GM21825 (cell line): ENCODE results near the gene TUBGCP6.

ENCODE experiments used
- ATAC-seq: cut with Tn5 transposase; IDR thresholded peaks from one replicate; pipeline ENCODE4 v1.9.1; 2021; ENCODE audit warnings: mild to moderate bottlenecking, moderate library complexity; ENCODE audit not compliant: unreplicated experiment

Gene TUBGCP6

DNA sequence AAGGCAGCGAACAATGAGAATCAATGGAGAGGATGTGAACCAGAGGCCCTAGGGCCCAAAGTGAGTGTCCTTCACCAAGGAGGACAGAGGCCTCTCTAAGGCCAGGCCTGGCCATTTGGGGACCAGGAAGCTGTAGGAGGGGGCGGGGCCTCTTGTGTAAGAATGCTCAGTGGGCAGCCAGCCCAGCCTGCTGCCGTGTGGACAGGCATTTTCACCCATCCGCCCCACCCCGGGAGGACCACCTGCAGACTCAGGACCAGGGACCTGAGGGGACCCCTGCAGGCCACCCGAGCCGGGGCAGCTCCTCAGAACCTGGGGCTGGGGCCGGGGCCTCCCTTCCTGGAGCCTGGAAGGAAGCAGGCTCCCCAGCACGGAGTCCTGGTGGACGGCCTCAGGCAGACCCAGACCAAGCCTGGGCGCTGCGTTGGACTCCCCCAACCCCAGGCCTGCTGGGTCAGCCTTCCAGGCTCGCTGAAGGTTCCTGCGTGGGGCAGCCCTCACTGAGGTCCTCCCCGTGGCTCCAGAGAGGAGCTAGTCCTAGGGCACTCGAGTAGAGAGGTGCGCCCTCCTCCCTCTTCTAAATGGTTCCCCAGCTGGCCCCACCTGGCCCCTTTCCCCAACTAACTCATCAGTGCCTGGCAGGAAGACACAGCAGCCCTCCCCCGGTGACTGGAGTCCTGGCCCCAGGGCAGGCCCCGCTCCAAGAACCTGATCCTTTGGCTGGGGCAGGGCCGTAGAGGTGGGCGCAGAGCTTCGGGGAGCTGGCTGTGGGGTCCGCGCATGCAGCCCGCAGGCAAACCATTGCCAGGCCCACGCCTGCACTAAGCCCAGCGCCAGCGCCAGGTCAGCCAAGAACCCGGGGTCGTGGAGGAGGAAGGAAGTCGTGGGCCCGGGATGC, 60.6 kb downstream of the TUBGCP6 start:
- no peak for ATAC-seq

GRCh38 chr22:50183141-50183971, 61.5 kb downstream of the TUBGCP6 start:
- ATAC-seq, result no peak

DNA sequence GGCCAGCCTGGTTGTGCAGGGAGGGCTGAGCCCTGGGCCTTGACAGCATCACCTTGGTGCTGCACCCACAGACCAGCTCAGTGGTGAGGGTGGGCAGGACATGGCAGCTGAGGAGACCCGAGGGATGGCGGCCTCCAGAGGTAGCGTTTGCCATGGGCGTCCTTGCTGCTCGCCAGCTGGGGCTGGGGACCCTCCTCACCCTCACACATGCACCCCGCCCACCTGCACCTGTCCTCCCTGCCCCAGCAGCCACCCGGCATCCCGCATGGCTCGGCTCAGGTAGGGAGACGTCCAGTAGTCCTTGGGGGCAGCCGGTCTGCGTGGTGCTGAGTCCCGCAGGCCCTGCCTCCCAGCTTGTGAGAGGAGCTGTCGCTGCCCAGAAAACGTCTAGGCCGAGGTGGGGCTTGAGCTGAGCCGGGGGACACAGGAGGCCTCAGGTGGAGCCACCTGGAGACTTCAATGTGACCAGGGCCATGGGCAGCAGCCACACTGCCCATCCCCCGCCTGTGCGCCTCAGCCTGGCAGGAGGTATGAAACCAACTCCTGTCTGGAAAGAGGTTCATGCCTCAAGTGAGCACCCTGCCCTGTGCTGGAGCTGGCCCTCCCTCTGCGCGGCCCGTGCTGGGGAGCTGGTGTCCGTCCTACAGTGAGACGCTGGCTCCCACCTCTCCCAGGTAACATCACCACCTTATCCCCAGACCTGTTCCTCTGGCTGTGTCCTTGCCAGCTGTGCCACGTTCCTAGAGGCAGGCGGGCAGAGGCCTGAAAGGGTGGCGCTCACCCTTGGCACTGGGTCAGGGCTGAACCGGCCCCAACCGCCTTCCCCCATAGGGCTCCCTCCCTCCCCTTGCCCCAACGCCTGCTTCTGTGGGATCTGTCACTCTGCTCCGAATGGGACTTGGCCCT, 62.4 kb downstream of the TUBGCP6 start:
- ATAC-seq, result no peak

DNA sequence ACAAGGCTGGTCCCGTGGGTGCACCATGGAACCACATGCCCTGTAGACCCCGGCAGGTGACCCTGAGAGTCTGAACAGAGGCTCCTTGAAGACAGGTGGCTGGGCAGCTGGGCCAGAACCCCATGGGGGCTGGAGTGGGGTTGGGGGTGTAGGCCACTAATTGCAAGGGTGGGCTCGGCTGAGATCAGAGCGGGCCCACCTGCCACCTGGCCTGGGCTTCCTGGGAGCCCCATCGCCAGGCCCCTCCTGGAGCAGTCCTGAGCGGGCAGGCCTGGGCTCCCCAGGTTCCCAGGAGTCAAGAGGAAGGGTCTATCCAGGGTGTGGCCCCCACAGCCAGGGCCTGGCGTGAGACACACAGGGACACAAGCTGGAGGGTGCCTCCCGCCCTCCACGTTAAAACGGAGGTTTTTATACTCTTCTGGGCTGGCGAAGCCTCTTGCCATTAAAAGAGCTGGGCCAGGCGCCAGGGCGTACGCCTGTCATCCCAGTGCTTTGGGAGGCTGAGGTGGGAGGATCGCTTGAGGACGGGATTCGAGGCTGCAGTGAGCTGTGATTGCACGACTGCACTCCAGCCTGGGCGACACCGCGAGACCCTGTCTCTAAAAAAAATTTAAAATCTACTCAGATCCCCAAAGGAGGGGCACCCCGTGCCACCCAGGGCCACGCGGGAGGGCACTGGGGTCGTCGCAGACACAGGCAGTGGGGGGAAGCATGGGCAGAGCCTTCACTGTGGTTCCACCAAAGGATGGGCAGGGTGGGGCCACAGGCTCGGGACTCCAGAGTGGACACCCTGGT, 63.9 kb downstream of the TUBGCP6 start:
- ATAC-seq, result no peak

GRCh38 chr22:50179937-50180726, 64.7 kb downstream of the TUBGCP6 start:
- no peak for ATAC-seq

DNA sequence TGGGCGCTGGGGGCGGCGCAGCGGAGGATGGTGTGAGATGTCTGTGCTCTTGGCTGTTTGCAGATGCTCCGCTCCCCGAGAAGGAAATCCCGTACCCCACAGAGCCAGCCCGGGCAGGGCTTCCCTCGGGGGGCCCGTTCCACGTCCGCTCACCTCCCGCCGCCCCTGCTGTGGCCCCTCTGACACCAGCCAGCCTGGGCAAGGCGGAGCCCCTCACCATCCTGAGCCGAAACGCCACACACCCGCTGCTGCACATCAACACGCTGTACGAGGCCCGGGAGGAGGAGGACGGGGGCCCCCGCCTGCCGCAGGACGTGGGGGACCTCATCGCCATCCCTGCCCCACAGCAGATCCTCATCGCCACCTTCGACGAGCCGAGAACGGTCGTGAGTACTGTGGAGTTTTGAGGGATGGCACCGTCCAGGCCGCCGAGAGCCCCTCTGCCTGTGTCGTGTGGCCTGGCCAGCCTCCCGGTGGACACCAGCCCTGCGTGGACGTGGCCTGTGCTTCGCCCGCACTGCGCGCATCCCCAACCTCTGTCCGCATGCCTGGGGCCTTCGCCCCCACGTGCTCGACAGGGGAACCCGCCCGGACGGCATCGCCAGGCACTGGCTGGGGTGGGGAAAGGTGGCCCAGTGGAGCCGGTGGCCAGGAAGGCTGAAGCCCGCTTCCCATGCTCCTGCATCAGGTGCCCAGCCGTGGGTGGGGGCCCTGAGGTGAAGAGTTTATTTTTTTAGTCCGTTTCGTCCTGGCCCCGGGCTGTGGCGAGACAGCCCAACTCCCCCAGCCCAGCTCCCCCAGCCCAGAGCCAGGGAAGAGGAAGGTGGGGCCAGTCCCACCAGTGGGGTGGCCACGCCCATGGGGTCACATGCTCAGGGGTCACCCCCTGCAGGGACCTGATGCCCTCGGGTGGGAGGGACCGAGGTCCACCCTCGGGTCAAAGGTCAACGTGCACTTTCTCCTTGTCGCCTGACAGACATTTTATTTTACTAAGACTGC, 65.7 kb downstream of the TUBGCP6 start:
- no peak for ATAC-seq

GRCh38 chr22:50178471-50178864, 66.4 kb downstream of the TUBGCP6 start:
- no peak for ATAC-seq

DNA sequence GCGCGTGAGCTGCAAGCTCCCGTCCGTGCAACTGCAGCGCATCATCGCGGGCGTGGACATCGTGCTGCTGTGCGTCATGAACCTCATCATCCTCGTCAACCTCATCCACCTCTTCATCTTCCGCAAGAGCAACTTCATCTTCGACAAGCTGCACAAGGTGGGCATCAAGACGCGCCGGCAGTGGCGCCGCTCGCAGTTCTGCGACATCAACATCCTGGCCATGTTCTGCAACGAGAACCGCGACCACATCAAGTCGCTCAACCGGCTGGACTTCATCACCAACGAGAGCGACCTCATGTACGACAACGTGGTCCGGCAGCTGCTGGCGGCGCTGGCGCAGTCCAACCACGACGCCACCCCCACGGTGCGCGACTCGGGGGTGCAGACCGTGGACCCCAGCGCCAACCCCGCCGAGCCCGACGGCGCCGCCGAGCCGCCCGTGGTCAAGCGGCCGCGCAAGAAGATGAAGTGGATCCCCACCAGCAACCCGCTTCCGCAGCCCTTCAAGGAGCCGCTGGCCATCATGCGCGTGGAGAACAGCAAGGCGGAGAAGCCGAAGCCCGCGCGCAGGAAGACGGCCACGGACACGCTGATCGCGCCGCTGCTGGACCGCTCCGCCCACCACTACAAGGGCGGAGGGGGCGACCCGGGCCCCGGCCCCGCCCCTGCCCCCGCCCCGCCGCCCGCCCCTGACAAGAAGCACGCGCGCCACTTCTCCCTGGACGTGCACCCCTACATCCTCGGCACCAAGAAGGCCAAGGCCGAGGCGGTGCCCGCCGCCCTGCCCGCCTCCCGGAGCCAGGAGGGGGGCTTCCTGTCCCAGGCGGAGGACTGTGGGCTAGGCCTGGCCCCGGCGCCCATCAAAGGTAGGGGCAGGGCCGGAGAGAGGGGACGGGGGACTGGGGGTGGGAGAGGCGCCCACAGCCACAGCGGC, 67.0 kb downstream of the TUBGCP6 start:
- ATAC-seq, result no peak

DNA sequence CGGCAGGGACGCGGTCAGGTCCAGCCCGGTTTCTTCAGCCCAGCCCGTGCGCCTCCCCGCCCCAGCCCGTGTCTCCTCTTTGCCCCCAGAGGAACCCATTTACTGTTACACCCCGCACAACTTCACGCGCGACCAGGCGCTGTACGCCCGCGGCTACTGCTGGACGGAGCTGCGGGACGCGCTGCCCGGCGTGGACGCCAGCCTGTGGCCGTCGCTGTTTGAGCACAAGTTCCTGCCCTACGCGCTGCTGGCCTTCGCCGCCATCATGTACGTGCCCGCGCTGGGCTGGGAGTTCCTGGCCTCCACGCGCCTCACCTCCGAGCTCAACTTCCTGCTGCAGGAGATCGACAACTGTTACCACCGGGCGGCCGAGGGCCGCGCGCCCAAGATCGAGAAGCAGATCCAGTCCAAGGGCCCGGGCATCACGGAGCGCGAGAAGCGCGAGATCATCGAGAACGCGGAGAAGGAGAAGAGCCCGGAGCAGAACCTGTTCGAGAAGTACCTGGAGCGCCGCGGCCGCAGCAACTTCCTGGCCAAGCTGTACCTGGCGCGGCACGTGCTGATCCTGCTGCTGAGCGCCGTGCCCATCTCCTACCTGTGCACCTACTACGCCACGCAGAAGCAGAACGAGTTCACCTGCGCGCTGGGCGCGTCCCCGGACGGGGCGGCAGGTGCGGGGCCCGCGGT, 67.8 kb downstream of the TUBGCP6 start:
- ATAC-seq, result no peak

DNA sequence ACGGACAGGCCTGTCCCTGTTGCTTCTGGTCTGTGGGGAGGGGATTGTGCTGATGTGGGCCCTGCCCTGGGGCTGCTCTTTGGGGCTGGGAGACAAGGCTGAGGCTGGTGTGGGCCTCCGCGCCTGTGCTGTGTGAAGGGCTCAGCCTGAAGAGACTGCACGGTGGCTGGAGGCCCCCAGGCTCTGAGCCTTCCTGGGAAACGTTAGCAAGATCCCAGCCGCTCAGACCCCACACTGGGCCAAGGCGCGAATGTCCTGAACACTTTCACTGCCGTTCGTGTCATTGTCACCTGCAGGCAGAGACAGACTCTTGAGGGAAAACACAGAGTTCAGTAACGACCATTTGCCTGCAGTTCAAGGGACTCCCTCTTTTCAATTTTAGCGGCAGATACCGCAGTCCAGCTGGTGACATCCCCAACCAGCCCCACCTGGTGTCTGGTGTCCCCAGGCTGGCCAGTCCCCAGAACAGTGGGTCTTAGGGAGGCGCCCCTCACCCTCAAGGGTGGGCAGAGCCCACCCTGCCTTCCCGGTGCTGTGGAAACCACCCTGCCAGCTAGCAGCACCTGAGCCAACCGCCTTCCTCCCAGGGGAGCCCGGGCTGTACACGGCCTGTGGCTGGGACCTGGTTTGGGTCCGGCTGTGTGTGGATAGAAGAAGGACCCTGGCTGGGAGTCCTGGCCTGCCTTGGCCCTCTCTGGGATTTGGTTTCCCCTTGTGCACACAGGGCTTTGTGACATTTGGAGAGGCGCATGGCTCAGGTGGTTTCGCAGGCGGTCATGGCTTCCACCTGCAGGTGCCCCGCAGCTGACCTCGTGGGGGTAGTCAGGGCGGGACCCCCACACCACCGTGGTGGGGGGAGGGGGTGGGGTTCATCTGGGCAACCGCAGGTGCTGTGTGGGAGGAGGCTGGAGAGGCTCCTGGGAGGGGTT, 68.6 kb downstream of the TUBGCP6 start:
- ATAC-seq, result no peak

- no peak for ATAC-seq
Observed at GRCh38 chr22:50175191-50175461, 69.7 kb downstream of the TUBGCP6 start.

- no peak for ATAC-seq
Observed at GRCh38 chr22:50174382-50175190, 70.2 kb downstream of the TUBGCP6 start.

DNA sequence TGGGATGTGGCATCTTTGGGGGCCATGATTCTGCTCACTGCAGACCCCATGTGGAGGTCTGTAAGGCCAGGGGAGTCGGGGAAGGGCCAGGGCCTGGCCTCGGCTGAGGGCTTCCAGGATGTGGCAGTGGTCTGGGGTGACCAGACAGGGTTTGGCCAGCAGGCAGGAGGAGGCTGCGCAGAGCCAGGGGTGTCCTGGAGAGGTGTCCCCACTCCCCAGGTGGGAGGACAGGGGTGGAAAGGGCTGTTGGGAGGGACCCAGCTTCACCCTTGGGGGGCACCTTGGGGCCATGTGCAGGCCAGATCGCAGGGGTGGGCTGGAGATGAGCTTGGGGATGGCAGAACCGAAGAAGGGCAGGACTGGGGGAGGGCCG, 70.9 kb downstream of the TUBGCP6 start:
- ATAC-seq, result no peak

GRCh38 chr22:50173311-50173982, 71.4 kb downstream of the TUBGCP6 start:
- ATAC-seq, result no peak
